Stimulated activated CD4-positive, alpha-beta T cell treated with anti-CD3 and anti-CD28 coated beads, TNF-alpha, amount 100 ng/mL, for 1 hour (primary cell): ENCODE measurements around the gene PHKB.

ENCODE experiments used
- DNase-seq, 3 donors: peaks; one replicate each; pipeline ENCODE4 v3.0.0-alpha.2; 2020; ENCODE audit warnings: low read depth in 3 of 3, low spot score in 1 of 3

PHKB gene

GRCh38 chr16:47622451-47623176 is 161.5 kb downstream of the PHKB start:
- DNase-seq = no peak

GRCh38 chr16:47624563-47624962 is 163.4 kb downstream of the PHKB start:
- no peak for DNase-seq

DNA sequence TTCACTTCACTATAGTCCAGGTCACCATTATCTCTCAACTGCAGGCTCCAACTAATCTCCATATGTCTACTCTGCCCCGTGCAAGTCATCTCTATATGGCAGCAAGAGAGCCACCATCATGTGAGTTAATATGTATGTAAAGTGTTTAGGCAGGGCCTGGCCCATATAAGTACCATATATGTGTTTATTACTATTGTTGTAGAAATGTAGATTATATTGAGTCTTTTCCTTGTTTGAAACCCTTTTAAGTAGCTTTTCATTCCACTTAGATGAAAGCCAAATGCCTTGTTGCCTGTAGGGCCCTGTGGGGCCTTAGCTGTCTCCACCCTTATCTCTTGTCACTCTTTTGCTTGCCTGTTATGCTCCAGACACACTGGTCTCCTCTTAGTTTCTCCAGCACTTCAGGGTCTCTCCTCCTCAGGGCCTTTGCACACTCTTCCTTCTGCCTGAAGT is 164.0 kb downstream of the PHKB start:
- DNase-seq = no peak

DNA sequence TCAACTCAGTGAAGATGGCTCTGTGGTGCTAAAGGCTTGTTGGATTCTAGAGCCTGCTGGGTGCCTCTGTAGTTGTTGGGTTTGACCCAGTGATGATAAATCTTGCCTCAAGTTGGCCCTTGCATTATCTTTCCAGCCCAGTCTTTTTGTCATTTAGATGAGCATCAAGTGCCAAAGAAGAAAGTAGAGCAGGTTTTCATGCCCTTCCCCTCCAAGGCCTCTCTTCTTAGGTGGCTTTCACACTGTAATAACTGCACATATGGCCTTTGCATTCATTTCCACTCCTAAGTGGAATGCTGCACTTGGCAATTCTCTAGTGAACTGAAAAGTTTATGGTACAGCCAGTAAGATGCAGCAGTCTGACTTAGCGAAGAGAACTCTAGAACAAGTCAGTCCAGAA is 165.1 kb downstream of the PHKB start:
- no peak for DNase-seq

- no peak for DNase-seq
Measured at GRCh38 chr16:47627085-47627639, 166.0 kb downstream of the PHKB start.

- DNase-seq = no peak
Measured at GRCh38 chr16:47627721-47628120, 166.6 kb downstream of the PHKB start.

- DNase-seq = no peak
Measured at GRCh38 chr16:47631131-47631530, 170.0 kb downstream of the PHKB start.

- DNase-seq = no peak
Measured at GRCh38 chr16:47634126-47634525, 173.0 kb downstream of the PHKB start.

DNA sequence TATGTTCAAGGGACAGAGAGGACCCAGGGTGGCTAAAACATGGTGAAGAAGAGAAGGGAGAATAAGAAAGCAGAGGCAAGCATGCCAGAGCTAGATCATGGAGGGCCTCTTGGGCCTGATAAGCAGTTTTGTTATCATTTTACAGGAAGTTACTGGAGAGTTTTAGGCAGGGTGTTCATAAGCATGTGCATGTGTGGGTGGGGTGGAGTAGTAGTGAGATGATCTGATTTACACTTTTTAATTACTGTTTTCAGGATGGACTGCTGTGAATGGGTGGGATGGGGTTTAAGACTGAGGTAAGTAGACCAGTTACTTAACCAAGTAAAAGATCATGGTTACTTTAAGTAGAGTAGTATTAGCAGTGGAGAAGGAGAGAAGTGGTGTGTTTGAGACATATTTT is 173.6 kb downstream of the PHKB start:
- DNase-seq = no peak

DNA sequence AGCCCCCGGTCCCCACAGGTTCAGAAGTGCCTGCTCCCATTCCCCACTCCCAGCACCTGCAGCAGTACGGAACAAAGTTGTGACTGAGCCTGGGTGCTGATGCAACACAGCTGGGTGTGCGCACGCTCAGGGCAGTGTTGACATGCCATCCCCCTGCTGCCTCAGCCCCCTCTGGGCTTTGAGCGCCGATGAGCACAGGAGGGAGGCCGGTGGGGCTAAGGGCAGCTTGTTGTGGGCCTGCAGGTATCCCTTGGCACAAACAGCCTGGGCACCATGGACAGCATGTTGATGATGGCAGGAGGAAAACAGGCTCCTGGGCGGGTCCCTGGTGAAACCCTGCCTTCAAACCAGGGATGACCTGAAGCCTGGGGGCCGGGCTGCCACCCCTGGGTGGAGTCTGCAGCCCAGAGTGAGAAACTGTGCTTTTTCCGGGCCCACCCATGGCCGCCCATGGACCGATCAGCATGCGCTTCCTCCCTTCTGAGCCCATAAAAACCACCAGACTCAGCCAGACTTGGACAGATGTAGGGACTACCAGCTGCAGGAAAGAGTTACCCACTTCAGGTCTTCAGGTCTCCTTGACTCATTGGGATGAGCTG is 175.5 kb downstream of the PHKB start:
- no peak for DNase-seq

DNA sequence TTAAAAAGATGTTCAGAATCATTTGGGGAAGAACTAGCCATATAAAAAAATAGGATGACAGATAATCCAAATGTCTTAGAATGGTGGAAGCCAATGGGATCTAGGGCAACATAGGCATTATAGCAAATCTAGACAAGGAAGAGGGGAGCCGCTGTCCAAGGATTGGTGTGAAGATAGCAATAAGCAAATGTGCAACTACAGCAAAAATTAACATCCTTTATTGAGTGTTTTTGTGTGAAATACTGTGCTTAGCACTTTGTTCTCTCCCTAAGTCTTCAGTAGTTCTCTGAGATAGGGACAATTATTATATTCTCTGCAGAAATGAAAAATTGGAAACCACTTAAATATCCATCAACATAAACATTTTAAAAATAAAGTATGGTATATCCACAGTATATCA is 177.0 kb downstream of the PHKB start:
- no peak for DNase-seq

- DNase-seq = no peak
Measured at GRCh38 chr16:47640661-47641060, 179.5 kb downstream of the PHKB start.

- no peak for DNase-seq
Measured at GRCh38 chr16:47643323-47644000, 182.3 kb downstream of the PHKB start.

- no peak for DNase-seq
Measured at GRCh38 chr16:47644166-47644565, 183.0 kb downstream of the PHKB start.

DNA sequence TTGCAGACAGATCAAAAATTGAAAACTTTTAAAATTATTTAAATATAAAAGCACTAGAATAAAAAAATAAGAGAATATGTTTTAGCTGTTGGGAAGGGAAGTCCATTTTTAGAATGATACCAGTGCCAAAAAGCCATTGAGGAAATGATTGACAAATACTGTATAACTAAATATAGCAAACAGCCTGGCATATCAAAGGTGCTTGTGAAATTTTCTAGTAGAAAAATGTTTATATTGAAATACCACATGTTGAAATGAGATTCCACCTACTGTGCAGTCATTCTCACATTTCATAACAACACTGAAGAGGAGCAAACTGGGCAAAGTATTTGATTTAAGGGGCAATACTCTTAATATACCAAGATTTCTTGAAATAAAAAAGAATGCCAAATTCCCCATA is 183.5 kb downstream of the PHKB start:
- no peak for DNase-seq

- DNase-seq = no peak
Measured at GRCh38 chr16:47646914-47647313, 185.8 kb downstream of the PHKB start.

GRCh38 chr16:47657032-47657431 is 195.9 kb downstream of the PHKB start:
- no peak for DNase-seq

GRCh38 chr16:47657977-47658376 is 196.8 kb downstream of the PHKB start:
- DNase-seq = no peak

DNA sequence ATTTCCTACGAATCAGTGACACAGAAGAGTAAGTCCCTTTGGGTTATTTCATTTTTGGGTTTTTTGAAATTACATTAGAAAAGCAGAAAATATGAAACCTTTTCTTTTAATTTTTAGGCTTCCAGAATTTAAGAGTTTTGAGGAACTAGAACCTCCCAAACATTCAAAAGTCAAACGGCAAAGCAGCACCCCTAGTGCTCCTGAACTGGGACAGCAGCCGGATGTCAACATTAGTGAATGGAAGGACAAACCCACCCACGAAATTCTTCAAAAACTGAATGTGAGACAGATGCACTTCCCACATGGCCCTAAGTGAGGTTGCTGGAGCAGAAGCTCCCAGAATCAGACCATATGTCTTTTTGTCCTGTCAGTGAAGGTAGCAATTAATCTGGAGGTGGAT is 199.4 kb downstream of the PHKB start:
- DNase-seq = no peak

DNA sequence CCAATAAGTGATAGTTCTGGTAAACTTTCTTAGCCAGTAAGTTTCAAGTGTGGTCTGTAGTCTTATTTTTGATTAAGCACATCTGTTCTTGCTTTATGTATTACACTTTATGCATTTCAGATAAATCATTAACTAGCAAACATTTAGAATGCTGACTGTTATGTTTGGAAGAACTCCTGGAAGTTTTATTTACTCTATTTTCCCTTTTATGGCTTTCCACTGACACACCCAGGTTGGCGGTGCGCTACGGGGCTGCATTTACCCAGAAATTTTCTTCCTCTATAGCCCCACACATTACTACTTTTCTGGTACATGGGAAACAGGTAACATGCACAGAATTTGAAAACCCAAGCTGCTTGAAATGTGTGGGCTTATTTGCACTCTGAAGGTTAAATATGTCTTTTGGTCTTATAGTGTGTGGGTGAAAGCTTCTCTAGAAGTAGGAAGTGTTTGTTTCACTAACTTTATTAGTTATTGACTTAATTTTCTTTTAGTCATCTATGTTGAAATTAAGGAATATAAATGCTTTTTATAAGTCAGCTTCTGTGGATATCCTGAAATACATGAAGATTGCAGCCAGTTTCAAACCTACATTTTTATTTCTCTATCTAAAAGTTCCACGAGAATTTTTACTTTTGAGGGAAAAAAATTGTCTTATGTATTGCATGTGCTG is 203.7 kb downstream of the PHKB start:
- DNase-seq = no peak

DNA sequence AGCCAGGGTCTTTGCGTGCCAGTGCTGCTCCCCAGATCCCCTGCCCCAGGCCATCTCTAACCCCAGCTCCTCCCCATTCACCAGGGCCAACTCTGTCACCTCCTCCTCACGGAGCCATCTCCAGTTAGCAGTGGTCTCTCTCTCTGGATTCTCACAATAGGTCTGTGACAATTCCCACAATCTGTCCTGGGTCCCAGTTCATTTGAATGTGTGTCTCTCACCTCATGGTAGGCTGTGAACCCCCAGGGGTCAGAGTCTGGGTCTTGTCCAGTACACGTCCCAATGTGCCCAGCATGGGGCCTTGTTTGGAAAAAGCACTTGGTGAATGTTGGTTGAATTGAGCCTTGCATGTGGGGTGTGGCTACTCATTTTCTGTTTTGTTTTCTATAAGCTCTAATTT is 205.3 kb downstream of the PHKB start:
- no peak for DNase-seq

DNA sequence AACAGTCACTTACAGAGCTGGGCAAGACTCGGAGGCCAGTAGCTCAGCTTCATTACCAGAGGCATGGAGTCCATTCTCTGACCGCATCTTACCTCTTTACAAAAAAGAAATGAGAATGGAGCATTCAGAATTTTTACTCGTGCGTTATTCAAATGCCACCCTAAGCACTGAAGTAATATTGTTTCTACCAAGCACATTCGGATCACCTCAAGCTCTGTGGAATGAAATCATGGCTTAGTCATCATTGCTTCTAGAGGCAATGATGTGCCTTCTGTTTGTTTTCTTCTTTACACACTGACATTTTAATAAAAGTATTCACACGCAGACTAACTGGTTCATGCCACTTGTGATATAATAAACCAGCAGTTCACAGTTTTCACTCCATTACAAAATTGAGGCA is 206.8 kb downstream of the PHKB start:
- no peak for DNase-seq
